ENCODE results near the gene APBA1.

The APBA1 gene

DNA sequence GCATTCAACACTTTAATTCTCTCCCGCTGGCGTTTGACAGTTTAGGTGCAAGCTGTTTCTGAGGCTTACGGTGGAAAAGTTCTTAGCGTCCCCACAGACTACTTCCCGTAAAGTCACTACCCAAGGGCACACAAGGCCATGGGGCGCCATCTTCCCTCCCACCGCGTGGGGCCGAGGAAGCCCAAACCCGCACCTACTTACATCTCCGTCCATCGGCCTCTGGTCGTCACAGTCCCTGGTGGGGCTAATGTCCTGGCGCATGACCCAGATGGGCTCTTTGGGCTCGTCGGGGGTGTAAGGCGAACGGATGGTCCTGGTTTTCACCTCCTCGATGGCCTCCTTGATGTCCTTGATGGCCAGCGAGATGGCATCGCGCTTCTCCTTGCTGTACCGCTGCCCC, 156.4 kb downstream of the APBA1 start:
- DNase-seq, result no peak

DNA sequence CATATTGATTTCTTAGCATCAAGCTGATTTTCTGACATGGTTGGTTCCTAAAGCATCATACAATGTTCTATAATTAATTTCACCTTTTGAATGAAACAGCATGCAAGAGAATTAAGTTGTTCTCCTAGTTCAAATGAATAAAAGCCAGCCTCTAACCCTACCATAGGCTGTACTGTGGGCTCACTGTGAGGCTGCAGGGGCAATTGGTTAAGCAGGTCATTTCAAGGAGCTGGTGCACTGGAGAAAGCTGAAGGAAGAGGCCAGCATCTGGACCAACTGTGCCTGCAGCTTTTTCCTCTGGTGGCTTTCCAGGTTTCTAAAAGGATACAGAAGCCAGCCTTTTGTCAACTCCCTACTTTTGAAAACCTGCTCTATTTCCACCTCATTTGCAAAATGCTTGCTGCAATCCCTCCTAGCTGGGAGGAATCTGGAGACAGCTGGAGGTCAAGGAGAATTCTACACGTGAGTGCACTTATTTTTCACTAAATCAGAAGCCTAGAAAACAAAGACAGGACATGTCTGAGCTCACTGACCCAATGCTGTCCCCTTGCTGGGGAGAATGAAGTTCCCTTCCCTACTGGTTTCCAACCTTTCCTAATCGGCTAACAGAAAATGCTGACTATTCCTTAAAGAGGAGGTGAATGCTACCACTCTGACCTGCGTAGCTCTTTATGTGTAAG, 158.9 kb downstream of the APBA1 start:
- DNase-seq, result no peak

DNA sequence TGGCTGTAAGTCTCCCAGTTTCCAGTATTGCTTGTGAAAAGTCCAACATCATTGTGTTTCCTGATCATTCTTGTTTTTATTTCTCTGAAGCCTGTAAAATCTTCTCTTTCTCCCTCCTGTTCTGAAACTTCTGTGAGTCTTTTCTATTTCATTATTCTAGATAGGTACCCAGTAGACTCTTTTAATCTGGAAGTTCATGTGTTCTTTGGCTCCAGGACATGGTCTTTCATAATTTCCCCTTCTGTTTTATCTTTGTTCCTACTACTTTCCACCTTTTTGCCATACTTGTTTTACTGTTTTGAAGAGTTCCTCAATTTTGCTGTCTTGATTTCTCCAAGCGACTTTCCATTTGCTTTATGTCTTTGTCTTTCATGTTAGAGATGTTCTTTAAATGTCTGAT, 168.1 kb downstream of the APBA1 start:
- DNase-seq, result no peak

DNA sequence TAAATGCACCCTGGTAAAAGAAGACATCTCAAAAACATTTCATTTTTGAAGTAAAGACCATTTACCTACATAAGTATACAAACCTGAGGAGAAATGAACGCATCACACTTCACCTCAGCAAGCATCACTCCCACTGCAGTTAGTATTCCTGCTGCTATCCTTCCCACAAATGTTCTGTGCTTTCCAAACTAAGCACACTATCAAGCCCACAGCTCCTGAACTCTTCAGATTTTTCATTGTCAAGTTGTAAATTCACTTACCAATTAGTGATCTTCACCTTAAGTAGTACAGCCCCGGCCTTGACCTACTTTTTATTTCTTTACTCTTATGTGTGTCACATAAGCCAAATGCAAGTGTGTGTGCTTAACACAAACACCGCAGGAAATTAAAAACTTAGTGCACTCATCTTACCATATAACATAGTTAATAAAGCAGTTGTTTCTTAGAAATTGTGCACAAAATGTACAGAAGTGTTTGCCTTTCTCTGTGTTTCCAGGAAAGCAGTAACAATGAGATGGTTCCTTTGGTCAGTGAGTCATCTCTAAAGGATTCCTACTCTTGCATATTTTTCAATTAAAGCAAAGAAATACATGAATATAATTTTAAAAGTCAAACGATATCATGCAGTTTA, 169.4 kb downstream of the APBA1 start:
- DNase-seq, result no peak

DNA sequence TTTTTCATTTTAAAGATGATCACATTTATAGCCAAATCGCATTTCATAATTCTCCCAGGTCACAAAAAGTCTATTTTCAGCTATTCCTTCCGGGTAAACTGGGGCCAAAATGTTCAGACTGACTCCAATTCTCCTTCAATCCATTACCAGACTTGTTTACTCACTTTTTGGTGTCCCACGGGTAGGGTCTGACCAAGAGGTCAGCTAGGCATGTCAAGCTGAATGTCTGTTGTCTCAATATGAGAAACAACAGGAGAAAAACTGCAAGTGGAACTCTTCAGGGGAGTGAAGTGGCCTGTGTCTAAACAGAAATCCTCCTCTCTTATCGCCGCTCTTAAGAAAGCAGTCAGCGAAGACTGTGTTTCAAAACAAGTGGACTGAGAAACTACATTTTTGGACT, 171.3 kb downstream of the APBA1 start:
- no peak for DNase-seq

DNA sequence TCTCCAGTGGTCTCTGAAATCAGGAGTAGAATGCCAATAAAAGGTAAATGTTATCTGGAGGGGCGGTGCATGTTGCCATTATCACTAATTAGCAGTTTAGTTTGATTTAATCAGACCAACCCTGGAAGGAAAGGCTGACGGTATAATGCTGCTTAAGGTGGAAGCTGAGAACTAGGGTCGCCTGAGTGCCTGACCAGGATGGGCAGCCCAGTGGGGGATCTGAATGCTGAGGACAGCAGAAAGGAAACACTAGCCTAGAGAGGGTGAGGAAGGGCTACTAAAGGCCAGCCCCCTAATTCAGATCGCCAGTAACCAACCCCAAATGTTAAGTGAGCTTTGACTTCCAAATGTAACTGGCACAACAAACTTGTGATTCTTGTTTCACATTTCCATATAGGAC, 172.2 kb downstream of the APBA1 start:
- DNase-seq, result no peak

DNA sequence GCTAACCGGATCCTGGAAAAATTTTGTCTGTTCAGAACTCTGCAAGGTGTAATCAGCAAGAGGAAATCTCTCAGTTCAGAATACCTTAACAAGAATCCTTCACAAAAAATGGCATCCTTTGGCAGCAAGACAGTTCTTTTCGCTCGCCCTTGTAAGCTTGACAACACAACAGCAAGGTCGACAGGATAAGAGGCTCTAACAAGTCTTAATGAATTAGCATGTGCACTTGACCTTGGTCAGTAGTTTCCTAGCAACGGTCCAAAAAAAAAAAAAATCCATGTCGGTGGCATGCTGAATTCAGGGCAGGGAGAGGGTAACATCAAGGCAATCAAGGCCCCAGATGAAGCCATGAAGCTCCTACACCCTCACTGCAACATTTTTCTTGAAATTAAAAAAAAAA, 172.8 kb downstream of the APBA1 start:
- no peak for DNase-seq

DNA sequence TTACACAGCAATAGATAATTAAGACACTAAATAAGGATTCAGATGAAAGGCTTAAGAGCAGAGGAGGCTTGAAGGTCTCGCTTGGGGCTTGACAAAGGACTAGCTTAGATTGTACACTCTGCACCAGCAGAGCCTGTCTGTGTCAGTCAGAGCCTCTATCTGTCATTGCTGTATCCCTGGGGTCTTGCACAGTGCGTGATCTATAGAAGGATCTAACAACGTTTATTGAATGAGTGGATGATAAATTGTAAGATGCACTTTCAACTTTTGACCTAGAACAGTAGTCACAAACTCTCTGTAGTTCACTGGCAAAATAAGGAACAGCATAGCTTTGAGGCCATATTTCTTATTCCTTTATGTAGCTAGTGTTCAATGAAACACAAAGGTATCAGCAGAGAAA, 173.7 kb downstream of the APBA1 start:
- DNase-seq, result no peak

DNA sequence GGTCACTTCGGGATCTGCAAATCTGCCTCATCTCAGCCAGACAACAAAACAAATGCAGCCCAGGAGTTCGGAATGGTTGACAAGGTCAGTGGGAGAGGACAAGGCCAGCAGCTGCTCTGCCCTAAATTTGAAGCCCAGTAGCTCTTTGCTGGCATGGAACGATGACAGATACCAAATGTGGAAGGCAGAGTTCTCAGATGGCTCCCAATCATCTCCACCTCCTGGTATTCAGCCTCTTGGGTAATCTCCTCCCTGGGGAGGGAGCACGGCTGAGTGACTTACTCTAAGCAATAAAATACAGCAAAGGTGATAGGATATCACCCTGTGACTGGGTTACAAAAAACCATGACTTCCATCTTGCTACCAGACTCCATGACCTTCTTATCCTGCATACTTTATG, 174.4 kb downstream of the APBA1 start:
- DNase-seq, result no peak

DNA sequence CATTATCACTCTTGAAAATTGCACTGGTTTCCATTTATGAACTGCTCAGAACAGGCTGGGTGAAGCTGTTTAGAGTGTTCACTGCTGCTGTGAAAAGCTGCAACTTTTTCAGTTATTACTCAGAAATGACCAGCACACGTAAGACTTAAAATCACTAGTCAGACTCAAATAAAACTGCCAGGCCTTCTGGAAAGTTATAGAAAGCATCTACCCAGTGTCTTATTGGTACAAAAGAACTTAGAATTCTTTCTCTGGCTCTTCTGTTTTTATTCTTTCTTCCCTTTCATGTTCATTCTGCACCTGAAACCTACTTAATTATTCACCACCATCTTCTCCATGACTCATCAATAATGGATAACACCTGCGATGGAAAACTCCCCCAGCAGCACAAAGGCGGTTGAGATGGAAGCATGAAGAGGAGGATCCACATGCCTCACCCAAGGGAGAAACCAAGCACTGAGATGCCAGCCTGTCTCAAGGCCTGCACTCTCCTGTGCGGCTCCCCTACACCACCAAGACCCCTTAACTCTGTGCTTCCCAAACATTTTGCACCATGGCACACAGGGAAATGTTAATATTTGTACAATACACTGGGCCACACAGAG, 175.2 kb downstream of the APBA1 start:
- no peak for DNase-seq

DNA sequence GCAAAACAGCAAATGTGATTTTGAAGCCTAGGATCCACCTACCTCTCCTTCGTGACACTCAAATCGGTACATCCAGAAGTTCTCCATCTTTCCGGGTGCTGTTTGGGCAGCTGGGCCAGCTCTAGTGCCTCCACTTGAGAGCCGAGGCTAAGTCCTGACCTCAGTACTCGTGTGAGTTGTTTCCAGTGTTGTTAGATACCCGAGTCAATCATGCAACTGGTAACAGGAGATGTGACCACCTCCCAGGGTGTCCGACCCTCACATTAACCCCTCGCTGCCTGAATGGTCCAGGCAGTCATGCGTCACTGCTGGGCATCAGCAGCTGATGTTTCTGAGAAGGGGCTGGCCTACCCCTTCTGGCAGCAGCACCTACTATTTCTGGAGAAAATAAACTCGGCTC, 176.9 kb downstream of the APBA1 start:
- DNase-seq, result no peak

DNA sequence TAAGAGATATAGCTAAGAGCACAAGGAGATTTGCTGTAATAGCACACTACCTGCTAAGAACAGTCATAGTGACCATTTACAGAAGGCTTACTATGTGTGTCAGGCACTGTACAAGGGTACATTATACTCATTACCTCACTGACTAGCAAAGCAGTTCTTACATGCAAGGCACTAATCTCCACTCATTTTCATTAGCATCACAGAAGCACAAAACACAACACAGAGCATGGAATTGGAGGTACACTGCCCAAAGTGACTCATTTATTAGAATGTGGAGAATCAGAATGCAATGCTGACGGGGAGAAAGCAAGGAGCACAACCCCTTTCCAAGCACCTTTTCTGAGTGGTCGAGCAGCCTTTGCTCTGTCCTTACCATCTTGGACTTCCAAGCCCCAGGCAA, 177.4 kb downstream of the APBA1 start:
- DNase-seq, result no peak

DNA sequence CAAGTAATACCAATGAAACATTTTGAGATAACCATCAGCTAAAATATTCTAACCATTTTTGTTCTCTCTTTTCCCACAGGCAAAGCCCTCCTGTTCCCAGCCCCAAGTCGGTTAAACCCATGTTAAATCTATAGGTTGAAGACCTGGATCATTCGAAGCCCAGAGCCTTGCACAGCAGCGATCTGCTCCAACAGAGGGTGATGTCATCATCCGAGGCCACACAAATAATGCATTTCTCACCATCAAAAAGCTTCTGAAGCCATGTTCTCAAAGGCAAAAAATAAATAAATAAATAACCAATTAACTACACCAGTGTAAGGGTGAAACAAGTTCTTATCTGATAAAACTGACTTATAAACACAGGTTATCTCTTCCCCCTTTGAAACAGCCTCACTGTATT, 178.0 kb downstream of the APBA1 start:
- DNase-seq, result no peak

DNA sequence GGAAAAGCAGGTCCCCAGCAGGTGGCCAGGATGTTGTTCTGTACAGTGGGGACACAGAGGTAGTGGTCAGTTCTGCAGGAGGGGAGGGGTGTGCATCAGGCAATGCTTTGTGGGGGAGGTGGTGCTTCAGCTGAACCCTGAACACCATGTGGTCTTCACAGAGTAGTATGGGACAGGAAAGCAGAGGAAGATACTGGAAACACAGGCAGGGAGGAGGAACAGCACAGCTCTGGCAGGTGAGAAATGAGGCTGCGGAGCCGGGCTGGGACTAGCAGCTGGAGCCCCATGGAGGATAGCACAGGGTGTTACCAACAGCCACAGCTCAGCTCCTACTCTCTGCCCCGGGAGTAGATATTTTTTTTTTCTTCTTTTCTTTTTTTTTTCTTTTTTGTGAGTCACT, 185.7 kb downstream of the APBA1 start:
- no peak for DNase-seq

DNA sequence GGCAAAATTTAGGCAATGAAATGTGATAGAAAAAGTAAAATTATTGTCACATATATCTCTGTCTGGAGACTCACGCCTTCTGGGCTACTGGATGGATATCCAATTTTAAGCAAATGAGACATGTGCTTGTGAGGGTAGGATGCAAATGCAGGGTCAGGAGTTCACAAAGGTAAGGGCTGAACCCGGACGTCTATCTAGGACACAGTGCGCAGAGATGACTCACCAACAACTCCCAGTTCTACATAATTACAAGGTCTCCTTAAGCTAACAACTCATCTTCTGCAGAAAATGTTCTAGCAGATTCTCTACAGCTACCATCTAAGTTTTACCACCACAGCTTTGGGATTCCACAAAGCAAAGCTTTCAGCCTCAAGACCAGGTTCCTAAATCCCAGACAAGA, 186.7 kb downstream of the APBA1 start:
- no peak for DNase-seq

DNA sequence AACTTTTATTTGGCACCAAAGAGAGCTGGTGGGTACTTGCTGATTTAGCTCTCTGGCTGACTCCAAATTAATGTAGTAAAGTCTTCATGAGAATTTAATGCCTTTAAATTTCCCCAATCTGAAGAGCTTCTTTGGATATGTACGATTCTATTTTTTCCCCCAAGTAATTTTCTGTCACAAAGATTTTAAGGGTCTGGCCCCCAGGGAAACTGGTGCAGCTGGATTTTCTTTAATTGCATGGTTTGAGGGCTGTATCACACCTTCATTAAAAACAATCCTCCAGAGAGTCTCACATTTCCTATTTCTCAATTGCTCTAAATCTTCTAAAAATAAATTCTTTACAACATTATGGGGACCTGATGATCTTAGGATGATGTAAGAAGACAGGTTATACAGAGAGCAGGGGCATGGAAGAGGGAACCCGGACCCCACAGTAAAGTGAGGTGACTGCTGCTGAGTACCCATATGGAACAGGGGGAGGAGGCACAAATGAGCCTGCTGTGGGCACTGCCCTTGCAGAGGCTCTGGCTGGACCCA, 188.2 kb downstream of the APBA1 start:
- no peak for DNase-seq

DNA sequence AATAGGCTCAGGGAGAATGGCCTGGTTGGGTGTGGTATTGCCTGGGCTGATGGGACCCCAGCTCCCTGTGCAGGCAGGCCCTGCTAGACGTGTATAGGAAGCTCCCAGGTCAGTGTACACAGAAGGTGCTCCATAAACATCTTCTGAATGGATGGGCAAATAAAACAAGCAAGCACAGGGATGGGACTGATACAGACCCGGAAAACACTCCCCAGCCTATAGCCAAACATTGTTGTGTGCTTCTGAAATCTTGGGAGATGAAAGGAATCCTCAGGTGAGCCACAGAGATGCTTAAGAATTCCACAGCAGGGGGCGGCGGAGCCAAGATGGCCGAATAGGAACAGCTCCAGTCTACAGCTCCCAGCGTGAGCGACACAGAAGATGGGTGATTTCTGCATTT, 195.4 kb downstream of the APBA1 start:
- DNase-seq, result no peak

DNA sequence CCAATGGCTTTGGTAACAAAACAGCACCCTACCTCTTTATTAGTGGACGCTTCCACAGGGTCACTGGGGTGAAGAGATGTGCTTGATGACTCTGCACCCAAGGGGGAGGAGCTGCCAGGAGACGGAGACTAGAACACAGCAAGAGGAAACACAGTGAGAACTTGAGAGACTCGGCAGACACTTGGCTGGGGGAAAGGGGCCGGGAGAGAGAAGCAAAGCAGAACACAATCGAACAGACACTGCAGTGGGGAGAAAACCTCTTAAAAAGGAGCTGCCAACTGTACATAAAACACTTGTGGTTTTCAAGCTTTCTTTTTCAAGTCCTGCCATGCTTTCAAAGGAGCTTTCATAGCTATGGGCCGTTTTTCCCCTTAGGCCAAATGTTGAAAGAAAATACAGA, 196.2 kb downstream of the APBA1 start:
- DNase-seq, result no peak

DNA sequence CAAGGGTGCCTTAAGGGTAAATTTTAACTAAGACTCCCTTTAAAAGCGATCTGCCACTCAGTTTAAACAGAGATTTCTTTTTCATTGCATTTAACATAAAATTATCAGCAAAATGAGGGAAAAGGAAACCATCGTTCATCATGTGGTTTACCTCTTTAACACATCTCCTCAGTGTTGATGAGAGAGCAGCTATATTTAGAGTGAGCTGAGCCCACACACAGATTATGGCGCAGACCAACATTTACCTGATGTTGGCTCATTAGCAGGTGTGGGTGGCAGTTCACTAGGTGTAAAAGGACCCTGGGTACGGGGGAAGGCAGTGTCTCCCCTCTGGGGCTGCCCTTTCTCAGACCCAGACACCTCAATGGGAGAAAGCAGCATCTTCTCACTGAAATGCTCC, 197.3 kb downstream of the APBA1 start:
- DNase-seq, result no peak

DNA sequence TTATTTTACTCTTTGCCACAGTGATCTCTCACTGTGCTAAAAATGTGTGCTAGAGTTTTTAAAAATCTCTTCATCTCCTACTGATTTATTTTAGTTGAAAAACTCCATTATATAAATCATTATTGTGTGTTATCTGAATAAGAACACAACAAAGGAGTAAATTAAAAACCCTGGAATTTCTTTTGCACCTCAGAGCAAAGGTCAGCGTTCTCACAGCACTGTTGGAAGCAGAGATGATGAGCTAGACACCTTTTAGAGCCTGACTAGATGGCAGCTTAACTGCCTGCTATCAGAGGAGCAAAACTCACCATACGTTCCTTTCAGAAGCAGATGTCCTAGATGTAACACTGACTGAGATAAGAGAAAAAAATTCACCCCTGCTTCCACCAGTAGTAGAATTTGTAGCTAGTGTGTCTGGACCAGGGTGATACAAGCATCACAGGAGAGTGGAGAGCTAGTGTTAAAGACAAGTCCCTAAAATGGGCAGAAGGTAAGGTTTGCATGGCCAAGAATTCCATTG, 200.0 kb downstream of the APBA1 start:
- no peak for DNase-seq

DNA sequence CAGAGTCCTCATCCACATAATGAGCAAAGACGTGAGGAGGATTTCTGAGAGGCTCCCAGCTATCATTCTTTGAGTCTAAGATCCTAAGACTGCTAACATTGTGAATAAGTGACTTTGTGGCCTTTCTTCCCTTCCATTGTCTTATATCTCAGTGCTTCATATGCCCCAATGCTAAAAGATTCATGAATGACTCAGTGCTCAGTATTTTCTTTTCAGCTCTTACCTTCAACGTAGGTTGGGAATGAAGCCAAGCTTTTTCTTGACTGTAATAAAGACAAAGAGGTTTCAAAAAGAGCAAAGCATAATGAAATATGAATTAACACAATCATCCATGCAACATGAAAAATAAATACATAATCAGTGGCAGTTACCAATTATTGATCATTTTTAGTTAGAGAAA, 200.7 kb downstream of the APBA1 start:
- no peak for DNase-seq

DNA sequence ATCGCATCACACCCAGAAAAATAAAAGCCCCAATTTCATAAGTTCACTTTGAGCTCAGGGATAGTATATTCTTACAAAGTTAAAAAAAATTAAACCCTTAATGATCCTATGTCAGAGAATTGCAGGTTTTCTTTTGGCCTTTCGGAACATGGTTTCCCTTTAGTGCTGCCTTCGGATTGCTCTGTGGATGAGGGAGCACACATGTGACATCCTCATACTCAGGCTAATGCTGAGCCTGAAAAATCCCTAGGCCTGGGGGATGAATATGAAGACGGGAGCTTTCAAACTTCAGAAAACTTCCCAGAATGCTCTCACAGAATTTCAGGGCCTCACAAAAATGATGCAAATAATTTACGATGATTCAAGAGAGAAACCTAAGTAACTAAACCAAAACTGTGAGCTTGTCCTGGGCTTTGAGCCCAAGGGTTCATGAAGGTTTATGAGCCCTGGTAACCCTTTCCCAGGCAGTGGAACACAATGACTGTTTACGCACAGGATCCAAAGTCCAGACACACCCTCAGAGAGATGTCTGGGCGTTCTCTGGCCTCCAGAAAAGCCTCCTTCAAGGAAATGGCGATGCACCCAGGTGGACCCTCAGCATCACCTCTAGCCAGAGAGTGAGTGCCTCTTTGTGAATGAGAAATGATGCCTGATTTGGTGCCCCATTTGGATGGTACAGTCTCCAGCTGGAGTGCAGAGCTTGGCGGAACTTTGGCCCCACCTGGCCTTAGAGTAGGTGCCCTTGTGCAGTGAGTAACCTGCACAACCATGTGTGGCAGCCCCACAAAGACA, 201.8 kb downstream of the APBA1 start:
- no peak for DNase-seq

DNA sequence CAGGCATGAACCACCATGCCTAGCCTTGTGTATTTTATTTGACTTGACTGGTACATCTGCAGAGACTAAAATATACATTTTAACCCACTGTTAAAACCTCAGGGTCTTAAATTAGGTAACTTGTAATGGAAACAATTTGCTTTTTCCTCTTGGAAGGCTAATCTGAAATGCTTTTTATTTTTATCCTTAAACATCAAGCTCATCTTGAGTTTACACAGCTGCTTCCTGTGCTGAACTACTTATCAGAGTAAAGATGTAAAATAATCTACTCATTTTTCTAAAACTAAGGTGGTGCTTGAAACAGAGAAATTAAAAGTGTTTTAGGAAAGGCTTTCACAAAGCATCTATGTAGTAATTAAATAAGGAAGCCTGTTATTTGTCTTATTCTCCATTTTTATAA, 203.0 kb downstream of the APBA1 start:
- DNase-seq, result no peak

DNA sequence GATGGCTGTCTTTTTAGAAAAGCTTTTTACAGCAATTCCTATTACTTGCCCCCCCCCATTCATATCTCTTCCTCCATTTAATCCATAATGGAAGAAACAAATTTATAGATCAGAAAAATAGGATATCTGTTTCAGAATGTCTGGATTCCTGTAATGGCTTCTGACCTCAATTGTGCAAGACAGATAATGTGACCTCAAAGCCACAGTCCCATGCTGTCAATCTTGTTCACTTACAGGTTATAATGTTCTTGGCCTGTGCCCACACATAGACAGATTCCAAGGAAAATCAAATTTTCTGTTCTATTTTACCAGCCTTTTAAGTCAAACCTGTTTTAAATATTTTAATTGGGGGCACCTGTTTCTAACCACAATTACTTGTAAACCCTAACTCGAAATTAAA, 203.8 kb downstream of the APBA1 start:
- DNase-seq, result no peak

Data from NCI-H446 treated with DMSO at 0.1 percent for 48 hours (cell line).